IPS-18c (cell line): ENCODE results near the gene TMEM108.

ENCODE experiments used
- H3K4me3 ChIP-seq: 2 replicates; pipeline ENCODE4 v1.7.0; 2013; ENCODE audit warnings: low read depth, mild to moderate bottlenecking, low read length, moderate library complexity; ENCODE audit not compliant: insufficient read depth
- H3K9me3 ChIP-seq: one replicate; pipeline ENCODE4 v1.6.1; 2013; ENCODE audit warnings: mild to moderate bottlenecking, low read length, moderate library complexity; ENCODE audit not compliant: control insufficient read depth, insufficient read depth

Gene TMEM108

DNA sequence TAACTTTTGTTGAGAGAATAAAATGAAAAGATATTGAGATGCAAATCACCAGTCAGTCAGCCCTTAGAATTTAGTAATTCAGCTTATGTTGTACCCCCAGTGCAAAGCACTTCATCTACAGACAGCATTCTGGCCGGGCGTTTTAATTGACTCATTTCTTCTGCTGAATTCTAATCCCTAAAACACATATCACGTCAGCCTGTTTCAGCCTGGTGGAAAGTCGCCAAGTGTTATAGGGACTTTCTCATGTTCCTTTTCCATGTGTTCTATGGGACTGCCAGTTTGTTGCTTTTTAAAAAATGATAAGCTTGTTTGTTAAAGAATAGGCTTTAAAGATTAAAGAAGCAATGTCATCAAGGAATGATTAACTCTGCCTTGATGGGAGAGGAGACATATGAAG is 192.0 kb downstream of the TMEM108 start:
- H3K9me3 ChIP-seq, result no peaks in the 10 kb centered on the region
- H3K4me3 ChIP-seq, result no peak overlapping the region

- Histone ChIP-seq H3K9me3 (no peaks in the 10 kb centered on the region), H3K4me3 (no peak overlapping the region)
These were observed 198.7 kb downstream of the TMEM108 start for GRCh38 chr3:133236901-133237300.

GRCh38 chr3:133237380-133237779 is 199.2 kb downstream of the TMEM108 start:
- Histone ChIP-seq H3K4me3 (no peak overlapping the region), H3K9me3 (no peaks in the 10 kb centered on the region)

GRCh38 chr3:133238015-133238414 is 199.8 kb downstream of the TMEM108 start:
- Histone ChIP-seq H3K9me3 (no peaks in the 10 kb centered on the region), H3K4me3 (no peak overlapping the region)

GRCh38 chr3:133246119-133246518 is 207.9 kb downstream of the TMEM108 start:
- H3K4me3 ChIP-seq, result no peak overlapping the region
- no peaks in the 10 kb centered on the region for H3K9me3 ChIP-seq

DNA sequence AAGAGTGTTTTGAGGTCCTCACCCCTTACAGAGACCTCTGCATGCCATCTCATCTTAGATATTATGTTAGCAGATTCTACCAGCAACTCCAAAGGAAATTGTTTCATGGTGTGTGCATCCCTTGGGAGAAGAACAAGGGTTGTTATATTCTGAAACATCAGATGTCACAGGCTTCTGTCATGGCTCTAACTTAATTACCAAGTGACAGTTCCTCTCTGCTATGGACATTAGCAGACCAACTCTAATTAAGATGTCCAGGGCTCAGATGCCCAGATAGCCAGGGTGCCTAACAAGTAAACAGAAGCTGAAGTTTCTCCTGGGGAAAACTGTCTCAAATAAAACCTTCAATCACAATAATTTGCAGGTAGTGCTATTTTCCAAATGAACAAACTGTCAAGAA is 208.6 kb downstream of the TMEM108 start:
- no peaks in the 10 kb centered on the region for H3K9me3 ChIP-seq

GRCh38 chr3:133248389-133248788 is 210.2 kb downstream of the TMEM108 start:
- no peaks in the 10 kb centered on the region for H3K9me3 ChIP-seq
- no peak overlapping the region for H3K4me3 ChIP-seq

More for the DNA sequence above, 208.6 kb downstream of the TMEM108 start:
- no peak overlapping the region for H3K4me3 ChIP-seq

- no peak overlapping the region for H3K4me3 ChIP-seq
- H3K9me3 ChIP-seq, result no peaks in the 10 kb centered on the region
These were observed 211.3 kb downstream of the TMEM108 start for GRCh38 chr3:133249490-133249889.

DNA sequence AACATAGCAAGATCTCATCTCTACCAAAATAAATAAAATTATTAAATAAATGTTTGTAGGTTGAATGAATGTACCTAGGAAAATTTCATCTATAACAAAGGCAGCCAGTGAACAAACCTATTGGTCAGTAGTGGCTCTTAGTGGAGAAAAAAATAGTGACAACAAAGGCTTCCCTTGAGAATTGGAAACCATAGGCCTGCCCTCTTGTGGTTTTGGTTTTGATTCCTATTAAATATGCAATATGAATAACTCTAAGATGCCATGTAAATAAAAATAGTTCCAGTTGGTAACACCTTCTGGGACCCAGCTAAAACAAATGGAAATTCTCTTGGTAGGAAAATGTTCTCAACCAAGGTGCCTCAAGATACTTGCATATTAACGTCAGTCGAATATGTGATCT is 216.0 kb downstream of the TMEM108 start:
- Histone ChIP-seq H3K4me3 (no peak overlapping the region), H3K9me3 (no peaks in the 10 kb centered on the region)

- H3K4me3 ChIP-seq, result no peak overlapping the region
- H3K9me3 ChIP-seq, result no peaks in the 10 kb centered on the region
These were observed 216.5 kb downstream of the TMEM108 start for GRCh38 chr3:133254716-133255115.

DNA sequence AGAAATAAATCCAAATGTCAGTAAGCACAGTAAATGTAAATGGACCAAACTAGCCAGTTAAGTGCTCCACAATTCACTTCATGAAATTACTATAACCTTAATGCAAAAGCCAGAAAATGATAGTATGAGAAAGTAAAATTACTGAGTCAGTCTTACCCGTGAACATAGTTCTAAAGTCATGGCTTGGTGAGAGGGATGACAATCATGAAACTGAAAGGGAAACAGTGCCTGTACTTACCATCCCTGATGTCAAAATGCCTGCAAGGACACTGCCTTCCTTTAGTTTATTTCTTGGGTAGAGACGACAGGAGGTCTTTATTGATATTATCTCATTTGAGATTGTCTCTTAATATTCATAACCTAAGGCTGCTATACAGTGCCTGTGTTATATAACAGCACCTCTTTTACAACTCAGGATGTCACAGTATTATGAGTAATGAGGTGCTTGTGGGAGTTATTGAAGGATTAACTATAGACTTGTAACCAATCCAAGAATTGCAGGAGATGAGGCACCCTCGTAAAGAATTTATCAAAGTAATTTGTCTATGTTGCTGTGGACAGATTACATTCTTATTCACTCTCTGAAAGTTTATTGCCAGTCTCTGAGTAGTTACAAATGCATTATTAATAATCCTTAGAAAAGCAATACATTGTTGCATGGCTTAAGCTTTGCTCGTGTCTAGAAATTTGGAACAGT is 218.7 kb downstream of the TMEM108 start:
- Histone ChIP-seq H3K9me3 (no peaks in the 10 kb centered on the region), H3K4me3 (no peak overlapping the region)

- H3K4me3 ChIP-seq, result no peak overlapping the region
- no peaks in the 10 kb centered on the region for H3K9me3 ChIP-seq
These were observed 220.2 kb downstream of the TMEM108 start for GRCh38 chr3:133258358-133258757.

DNA sequence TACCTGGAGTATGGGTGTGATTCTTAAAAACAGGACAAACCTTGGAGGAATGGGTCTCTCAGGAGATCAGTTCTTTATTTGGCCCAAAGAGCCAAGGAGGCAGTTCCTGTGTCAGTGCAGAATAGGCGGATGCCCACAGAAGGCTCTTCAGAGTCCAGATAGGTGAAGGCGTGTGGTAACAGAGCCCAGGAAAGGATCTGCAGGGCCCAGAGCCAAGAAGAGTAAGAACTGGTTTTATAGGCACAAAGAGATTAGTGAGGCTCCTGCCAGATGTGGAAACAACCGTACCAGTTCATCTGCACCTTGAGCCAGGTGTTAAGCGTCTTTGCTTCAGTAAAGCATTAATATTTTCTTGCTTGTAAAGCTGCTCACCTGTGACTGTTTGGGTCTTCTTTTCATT is 221.6 kb downstream of the TMEM108 start:
- H3K9me3 ChIP-seq, result no peaks in the 10 kb centered on the region
- H3K4me3 ChIP-seq, result no peak overlapping the region

DNA sequence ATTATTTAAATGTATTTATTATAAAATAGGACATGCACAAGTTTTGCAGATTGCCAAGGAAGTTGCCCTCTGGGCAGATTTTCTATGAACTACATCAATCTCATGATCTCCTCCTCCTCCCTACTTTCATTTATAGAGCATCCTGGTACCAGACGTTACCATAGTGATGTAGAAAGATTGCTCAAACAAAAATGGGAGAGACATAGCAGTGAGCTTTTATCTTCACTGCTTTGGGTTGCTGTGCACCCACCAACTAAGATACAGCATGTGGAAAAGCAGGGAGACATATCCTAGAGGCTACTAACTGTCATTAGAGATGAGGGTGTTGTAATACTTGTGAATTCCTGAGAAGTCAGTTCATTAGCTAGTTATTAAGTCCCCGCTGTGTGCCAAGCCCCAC is 224.1 kb downstream of the TMEM108 start:
- no peaks in the 10 kb centered on the region for H3K9me3 ChIP-seq
- no peak overlapping the region for H3K4me3 ChIP-seq

DNA sequence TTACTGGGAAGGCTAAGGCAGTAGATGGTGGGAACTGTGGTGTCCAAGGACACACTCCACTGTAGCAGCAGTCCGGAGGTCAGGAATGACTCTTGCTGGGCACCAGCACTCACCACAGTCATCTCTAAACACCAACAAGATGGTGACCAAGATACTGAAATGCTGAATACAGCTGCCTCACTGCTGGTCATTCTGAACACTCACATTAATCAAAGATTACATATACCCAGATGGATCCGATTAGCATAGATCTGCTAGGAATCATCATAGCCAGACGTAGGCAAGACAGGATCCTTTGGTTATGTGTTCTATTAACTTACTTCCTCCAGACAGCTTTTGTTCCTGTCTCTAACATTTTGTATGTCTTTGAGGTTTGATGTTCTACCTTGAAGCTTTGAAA is 226.7 kb downstream of the TMEM108 start:
- H3K4me3 ChIP-seq, result no peak overlapping the region

DNA sequence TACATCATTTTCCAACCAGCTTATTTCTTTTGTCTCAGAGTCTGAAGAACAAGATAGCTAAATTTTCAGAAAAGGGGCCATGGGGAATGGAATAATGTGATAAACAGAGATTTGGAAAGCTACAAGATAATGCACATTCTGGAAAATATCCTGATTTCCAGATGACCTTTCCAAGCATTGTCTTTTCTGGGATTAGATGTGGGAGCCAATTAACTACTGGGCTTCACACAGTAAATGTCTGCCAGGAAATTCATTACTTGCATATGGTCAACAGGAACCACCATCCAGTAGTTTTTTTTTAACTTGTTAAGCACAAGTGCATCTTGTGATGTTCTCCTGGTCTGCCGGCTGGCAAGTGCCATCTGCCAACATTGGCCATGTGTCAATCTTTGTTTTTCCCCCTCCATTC is 230.5 kb downstream of the TMEM108 start:
- Histone ChIP-seq H3K9me3 (no peaks in the 10 kb centered on the region), H3K4me3 (no peak overlapping the region)

More for the DNA sequence above, 226.7 kb downstream of the TMEM108 start:
- H3K9me3 ChIP-seq, result no peaks in the 10 kb centered on the region

GRCh38 chr3:133269393-133269792 is 231.2 kb downstream of the TMEM108 start:
- Histone ChIP-seq H3K4me3 (no peak overlapping the region), H3K9me3 (no peaks in the 10 kb centered on the region)

- no peaks in the 10 kb centered on the region for H3K9me3 ChIP-seq
- H3K4me3 ChIP-seq, result no peak overlapping the region
These were observed 232.4 kb downstream of the TMEM108 start for GRCh38 chr3:133270631-133271030.

GRCh38 chr3:133271042-133271441 is 232.9 kb downstream of the TMEM108 start:
- no peak overlapping the region for H3K4me3 ChIP-seq
- H3K9me3 ChIP-seq, result no peaks in the 10 kb centered on the region
